Measurements from ENCODE around the gene RBKS. TPM values are rescaled to one million over a fixed set of nuclear protein-coding genes. Genes with fewer than 3 reads are reported as not detected.

Gene RBKS
- total RNA-seq, 1 experiment from 2014 or later, result 9.2 TPM

GRCh38 chr2:27921880-27922547, 31.8 kb upstream of the RBKS start:
- TF ChIP-seq CTCF (IDR thresholded peaks at IDR 0.05; ENCODE audit: unreplicated experiment), result no peak
- intact Hi-C loops (cut with micrococcal nuclease), result no loop called here
- Mint-ChIP-seq H3K27me3 (ENCODE audit: insufficient read depth, unreplicated experiment) (no peaks in the 10 kb centered on the region), H3K4me1 (ENCODE audit: insufficient read depth, unreplicated experiment) (peaks cover 6% of the 10 kb centered on the region), H3K36me3 (ENCODE audit: insufficient read depth, unreplicated experiment) (no peaks in the 10 kb centered on the region), H3K4me3 (ENCODE audit: unreplicated experiment) (no peak overlapping the region), H3K9me3 (ENCODE audit: unreplicated experiment) (no peaks in the 10 kb centered on the region), H3K27ac (ENCODE audit: low read depth, unreplicated experiment) (no peak overlapping the region)
- ChIA-PET CTCF (no interaction called here), POLR2A (interaction anchor here (0.6 kb wide), 1 partner anchor 499 kb away, joined by 3 read pairs; no protein-coding TSS in a partner anchor)
- no TSS peak for BruUV-seq (replicated peaks)
- no peak for DNase-seq (ENCODE audit: unreplicated experiment)

- no peak overlapping the region for H3K27ac Mint-ChIP-seq (ENCODE audit: low read depth, unreplicated experiment)
- no TSS peak for BruUV-seq (replicated peaks)
These were observed 31.2 kb upstream of the RBKS start for GRCh38 chr2:27921424-27921823.

GRCh38 chr2:27920148-27920885, 30.1 kb upstream of the RBKS start:
- BruUV-seq (replicated peaks), result no TSS peak
- intact Hi-C loops (cut with micrococcal nuclease), result no loop called here
- Mint-ChIP-seq H3K27me3 (ENCODE audit: insufficient read depth, unreplicated experiment) (no peaks in the 10 kb centered on the region), H3K4me1 (ENCODE audit: insufficient read depth, unreplicated experiment) (peaks cover 6% of the 10 kb centered on the region), H3K27ac (ENCODE audit: low read depth, unreplicated experiment) (peak overlapping the region; percentile 26), H3K9me3 (ENCODE audit: unreplicated experiment) (no peaks in the 10 kb centered on the region), H3K4me3 (ENCODE audit: unreplicated experiment) (no peak overlapping the region), H3K36me3 (ENCODE audit: insufficient read depth, unreplicated experiment) (no peaks in the 10 kb centered on the region)
- DNase-seq (ENCODE audit: unreplicated experiment), result peak; percentile 21
- ChIA-PET CTCF (interaction anchor here (0.5 to 0.7 kb wide), 3 partner anchors 9 to 1829 kb away, joined by 3 to 6 read pairs (median 3); no protein-coding TSS in a partner anchor), POLR2A (interaction anchor here (0.8 kb wide), 2 partner anchors 137 to 266 kb away, joined by 3 to 4 read pairs; no protein-coding TSS in a partner anchor)
- no peak for TF ChIP-seq CTCF (IDR thresholded peaks at IDR 0.05; ENCODE audit: unreplicated experiment)

More at GRCh38 chr2:27921424-27921823, 31.2 kb upstream of the RBKS start:
- intact Hi-C loops (cut with micrococcal nuclease), result no loop called here
- Mint-ChIP-seq H3K4me3 (ENCODE audit: unreplicated experiment) (no peak overlapping the region), H3K36me3 (ENCODE audit: insufficient read depth, unreplicated experiment) (no peaks in the 10 kb centered on the region), H3K27me3 (ENCODE audit: insufficient read depth, unreplicated experiment) (no peaks in the 10 kb centered on the region), H3K9me3 (ENCODE audit: unreplicated experiment) (no peaks in the 10 kb centered on the region), H3K4me1 (ENCODE audit: insufficient read depth, unreplicated experiment) (peaks cover 6% of the 10 kb centered on the region)
- ChIA-PET CTCF (no interaction called here), POLR2A (interaction anchor here (0.6 kb wide), 1 partner anchor 500 kb away, joined by 3 read pairs; no protein-coding TSS in a partner anchor)
- no peak for TF ChIP-seq CTCF (IDR thresholded peaks at IDR 0.05; ENCODE audit: unreplicated experiment)
- no peak for DNase-seq (ENCODE audit: unreplicated experiment)

GRCh38 chr2:27916293-27916995, 26.3 kb upstream of the RBKS start:
- ChIA-PET CTCF (interaction anchor here (0.5 kb wide), 1 partner anchor 360 kb away, joined by 3 read pairs; no protein-coding TSS in a partner anchor), POLR2A (interaction anchor here (0.7 to 1.4 kb wide), 5 partner anchors 8 to 353 kb away, joined by 3 to 5 read pairs (median 3); no protein-coding TSS in a partner anchor)
- Mint-ChIP-seq H3K36me3 (ENCODE audit: insufficient read depth, unreplicated experiment) (no peaks in the 10 kb centered on the region), H3K27ac (ENCODE audit: low read depth, unreplicated experiment) (no peak overlapping the region), H3K4me1 (ENCODE audit: insufficient read depth, unreplicated experiment) (peaks cover 6% of the 10 kb centered on the region), H3K27me3 (ENCODE audit: insufficient read depth, unreplicated experiment) (no peaks in the 10 kb centered on the region), H3K9me3 (ENCODE audit: unreplicated experiment) (no peaks in the 10 kb centered on the region), H3K4me3 (ENCODE audit: unreplicated experiment) (no peak overlapping the region)
- no peak for TF ChIP-seq CTCF (IDR thresholded peaks at IDR 0.05; ENCODE audit: unreplicated experiment)
- DNase-seq (ENCODE audit: unreplicated experiment), result no peak
- BruUV-seq (replicated peaks), result no TSS peak
- intact Hi-C loops (cut with micrococcal nuclease), result no loop called here

All from MCF 10A (cell line).